GM13976 (cell line): ENCODE results near the gene CACNB4.
"Not testable (repeated sequence)": the region's sequence is repeated elsewhere in the genome, so short reads cannot be mapped to it uniquely, and the experiment has no call there.

ENCODE experiments used
- DNase-seq: peaks from one replicate; pipeline ENCODE4 v3.0.0; 2012; ENCODE audit warnings: low spot score
- in situ Hi-C: fragments of 300-500 bp; cut with MboI; formaldehyde crosslinking; loops from one replicate; pipeline ENCODE4 v1.12.0; 2022; ENCODE audit warnings: low sequenced_read_pairs, mixed read lengths, inconsistent platforms; ENCODE audit not compliant: unreplicated experiment
- TF ChIP-seq, protein P1 (sequence below): IDR thresholded peaks from 2 replicates; pipeline ENCODE4 v1.5.1; 2012; ENCODE audit warnings: borderline replicate concordance, mild to moderate bottlenecking; ENCODE audit not compliant: insufficient read depth; ENCODE audit errors: extremely low read depth, missing control alignments, control extremely low read depth

The CACNB4 gene

GRCh38 chr2:151799886-151800292 is 299.0 kb downstream of the CACNB4 start:
- in situ Hi-C loops, result no loop called here
- TF ChIP-seq, protein P1, sequence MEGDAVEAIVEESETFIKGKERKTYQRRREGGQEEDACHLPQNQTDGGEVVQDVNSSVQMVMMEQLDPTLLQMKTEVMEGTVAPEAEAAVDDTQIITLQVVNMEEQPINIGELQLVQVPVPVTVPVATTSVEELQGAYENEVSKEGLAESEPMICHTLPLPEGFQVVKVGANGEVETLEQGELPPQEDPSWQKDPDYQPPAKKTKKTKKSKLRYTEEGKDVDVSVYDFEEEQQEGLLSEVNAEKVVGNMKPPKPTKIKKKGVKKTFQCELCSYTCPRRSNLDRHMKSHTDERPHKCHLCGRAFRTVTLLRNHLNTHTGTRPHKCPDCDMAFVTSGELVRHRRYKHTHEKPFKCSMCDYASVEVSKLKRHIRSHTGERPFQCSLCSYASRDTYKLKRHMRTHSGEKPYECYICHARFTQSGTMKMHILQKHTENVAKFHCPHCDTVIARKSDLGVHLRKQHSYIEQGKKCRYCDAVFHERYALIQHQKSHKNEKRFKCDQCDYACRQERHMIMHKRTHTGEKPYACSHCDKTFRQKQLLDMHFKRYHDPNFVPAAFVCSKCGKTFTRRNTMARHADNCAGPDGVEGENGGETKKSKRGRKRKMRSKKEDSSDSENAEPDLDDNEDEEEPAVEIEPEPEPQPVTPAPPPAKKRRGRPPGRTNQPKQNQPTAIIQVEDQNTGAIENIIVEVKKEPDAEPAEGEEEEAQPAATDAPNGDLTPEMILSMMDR, result no peak
- DNase-seq, result no peak

GRCh38 chr2:151796774-151797173 is 302.1 kb downstream of the CACNB4 start:
- in situ Hi-C loops, result no loop called here
- DNase-seq, result no peak
- TF ChIP-seq, protein P1, result no peak

- in situ Hi-C loops, result no loop called here
- TF ChIP-seq, protein P1, result no peak
- no peak for DNase-seq
Observed at GRCh38 chr2:151795646-151796240, 303.1 kb downstream of the CACNB4 start.

GRCh38 chr2:151794422-151794821 is 304.4 kb downstream of the CACNB4 start:
- in situ Hi-C loops, DNase-seq: not testable (repeated sequence)

DNA sequence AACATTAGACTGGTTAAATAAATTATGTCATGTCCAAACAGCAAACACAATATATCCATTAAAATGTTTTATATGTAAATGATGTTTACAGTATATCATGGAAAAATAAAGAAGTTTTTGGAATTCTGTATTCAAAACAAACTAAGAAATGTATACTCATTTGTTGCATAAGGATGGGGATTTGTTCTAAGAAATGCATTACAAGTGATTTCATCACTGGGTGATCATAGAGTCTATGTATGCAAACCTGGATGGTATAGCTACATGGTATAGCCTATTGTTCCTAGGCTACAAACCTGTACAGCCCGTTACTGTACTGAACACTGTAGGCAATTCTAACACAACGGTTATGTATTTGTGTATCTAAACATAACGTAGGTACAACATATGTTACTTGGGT is 305.7 kb downstream of the CACNB4 start:
- in situ Hi-C loops, result no loop called here
- DNase-seq, result no peak
- TF ChIP-seq, protein P1, result no peak

DNA sequence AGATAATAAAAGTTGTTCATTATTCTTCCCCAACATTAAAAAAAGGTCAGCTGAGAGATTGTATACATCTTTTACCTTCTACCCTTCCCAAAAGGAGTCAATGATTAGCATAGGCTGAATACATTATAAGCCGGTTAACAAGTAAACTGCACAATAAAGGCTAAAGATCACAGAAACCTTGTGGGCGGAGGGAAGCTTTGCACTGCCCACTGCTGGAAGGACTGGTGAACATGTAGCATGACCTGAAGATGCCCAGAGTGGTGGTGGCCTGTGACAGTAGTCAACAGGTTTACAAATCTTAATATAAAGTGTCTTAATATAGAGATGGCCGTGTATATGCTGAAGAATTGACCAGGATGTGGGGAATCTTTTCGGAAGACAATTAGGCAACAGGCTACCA is 306.3 kb downstream of the CACNB4 start:
- TF ChIP-seq, protein P1, result no peak
- in situ Hi-C loops, result no loop called here
- DNase-seq, result no peak

- TF ChIP-seq, protein P1, result no peak
Observed at GRCh38 chr2:151791545-151791944, 307.3 kb downstream of the CACNB4 start.

More at GRCh38 chr2:151791545-151791944, 307.3 kb downstream of the CACNB4 start:
- no peak for DNase-seq
- in situ Hi-C loops, result no loop called here
